NCI-H526 (cell line): ENCODE data around the gene TP53I13.

Source experiments
- DNase-seq, 2 experiments: peaks; one replicate each; lab custom pipeline; 2025; lab: John Stamatoyannopoulos, UW

The TP53I13 gene

DNA sequence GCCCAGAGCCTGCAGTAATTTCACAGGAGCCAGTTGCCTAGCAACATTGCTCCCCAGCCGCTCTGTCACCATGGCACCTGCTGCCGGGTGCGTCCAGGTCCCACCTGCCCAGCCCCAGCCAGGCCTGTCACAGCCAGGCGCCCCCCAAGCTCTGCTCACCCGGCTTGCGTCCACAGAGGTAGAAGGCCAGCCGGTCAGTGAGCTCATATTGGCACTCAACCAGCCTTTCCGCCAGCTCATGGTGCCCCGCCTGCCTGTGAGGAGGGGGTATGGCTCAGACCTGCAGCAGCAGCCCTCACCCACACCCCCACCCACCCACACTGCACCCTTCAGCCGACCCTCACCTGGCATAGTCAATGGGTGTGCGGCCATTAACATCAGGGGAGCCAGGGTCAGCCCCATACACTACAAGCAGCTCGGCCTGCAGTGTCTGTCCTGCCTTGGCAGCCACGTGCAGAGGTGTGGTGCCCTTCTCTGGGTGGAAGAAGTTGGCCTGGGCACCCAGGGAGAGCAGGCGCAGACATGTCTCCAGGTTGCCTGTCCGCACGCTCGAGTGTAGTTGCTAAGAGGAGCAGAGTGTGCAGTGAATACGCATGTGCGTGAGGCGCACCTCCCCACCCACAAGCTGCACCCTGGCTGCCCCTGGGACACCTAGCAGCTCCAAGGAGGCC is 13.2 kb downstream of the TP53I13 start:
- DNase-seq = peak in 1 of 2 experiments; percentile 67

GRCh38 chr17:29582254-29582765 is 13.8 kb downstream of the TP53I13 start:
- no peak for DNase-seq

DNA sequence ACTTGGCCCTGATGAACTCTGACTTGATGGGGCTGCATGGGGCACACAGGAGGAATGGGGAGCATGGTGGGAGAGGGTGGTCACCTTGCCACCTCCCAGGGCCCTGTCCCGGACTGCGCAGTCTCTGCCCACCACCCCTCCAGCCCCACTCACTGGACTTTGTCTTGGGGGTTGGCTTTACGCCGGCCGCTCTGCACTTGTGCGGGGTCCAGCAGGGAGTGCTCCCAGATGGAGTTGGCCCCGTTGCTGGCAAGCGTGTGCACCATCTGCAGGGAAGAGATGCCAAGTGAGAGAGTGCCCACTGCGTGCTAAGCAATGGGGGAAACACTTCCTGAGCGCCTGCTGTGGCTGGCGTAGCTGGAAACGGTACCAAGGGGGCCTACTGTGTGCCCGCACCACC is 14.3 kb downstream of the TP53I13 start:
- no peak for DNase-seq

DNA sequence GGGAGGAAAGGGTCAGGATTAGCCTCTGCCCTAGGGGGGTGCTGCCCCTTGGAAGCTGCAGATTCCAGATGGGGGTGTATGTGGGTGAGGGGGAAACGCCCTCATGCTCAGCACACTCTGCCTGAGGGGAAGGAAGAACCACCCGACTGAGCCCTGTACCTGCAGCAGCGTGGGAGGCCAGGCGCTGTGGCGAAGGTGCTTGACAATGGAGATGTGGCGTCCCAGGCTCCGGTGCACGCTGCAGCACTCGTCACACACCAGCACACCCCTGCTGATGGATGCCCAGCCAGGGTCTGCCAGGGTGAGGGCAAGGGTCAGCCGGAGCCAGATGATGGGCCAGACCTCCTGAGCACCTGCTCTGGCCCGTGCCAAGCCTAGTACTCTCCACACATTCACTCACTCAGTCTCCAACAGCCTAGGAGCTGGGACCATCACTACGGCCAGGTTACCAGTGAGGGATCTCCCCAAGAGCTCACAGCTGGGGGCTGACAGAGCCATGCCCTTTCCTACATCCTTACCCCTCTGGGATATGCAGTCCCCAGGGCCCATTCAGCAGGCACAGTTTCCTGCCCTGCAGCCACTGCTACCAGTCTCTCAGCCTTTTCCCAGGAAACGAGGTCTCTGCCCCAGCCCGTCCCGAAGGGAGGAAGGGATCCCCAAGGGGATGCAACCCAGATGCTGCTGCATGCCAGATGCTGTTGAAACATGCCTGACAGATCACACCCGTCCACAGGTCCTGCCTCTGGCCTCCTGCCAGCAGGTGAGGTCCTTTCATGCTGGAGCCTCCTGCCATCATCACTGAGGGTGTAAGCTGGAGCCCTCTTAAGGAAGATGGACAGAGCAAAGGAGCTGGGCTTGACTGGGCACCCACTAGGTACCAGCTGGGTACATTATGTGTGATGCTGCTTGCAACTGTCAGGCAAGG is 15.1 kb downstream of the TP53I13 start:
- DNase-seq = no peak

- no peak for DNase-seq
These were observed 16.1 kb downstream of the TP53I13 start for GRCh38 chr17:29584452-29585079.

- no peak for DNase-seq
These were observed 16.7 kb downstream of the TP53I13 start for GRCh38 chr17:29585080-29585751.

DNA sequence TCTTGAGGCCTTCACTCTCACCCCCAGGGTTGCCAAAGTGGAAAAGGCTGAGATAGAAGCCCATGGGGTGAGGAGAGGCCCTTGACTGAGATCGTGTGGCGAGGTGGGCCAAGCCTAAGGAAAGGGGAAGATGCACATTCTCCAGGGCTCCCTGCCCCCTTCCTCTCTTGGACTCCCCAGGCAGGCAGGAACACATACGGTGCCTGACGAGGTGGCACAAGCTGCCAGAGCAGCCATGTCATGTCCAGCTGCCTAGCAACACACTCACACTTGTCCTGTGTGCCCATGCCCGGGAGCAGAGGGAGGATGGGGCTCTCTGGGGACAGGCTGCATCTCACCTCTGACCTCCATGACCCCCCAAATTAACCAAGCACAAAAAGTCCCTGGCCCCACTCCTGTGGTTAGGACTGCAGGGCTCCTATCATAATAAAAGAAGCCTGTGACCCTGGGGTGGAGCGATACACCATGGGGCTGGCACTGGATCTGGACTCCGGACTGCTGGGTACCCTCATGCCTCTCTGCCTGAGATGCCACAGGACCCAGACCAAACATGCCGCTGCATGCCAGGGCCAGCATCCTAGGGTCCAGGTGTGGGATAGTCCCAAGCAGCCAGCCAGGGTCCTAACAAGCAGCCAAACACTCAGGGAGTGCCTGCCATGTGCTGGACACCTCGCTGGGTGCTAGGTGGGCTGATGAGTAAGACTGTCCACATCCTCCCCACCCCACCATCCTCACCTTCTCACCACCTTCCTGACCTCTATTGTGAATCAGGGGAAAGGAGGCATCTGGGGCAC is 18.4 kb downstream of the TP53I13 start:
- DNase-seq = no peak

- no peak for DNase-seq
These were observed 19.1 kb downstream of the TP53I13 start for GRCh38 chr17:29587591-29587990.

DNA sequence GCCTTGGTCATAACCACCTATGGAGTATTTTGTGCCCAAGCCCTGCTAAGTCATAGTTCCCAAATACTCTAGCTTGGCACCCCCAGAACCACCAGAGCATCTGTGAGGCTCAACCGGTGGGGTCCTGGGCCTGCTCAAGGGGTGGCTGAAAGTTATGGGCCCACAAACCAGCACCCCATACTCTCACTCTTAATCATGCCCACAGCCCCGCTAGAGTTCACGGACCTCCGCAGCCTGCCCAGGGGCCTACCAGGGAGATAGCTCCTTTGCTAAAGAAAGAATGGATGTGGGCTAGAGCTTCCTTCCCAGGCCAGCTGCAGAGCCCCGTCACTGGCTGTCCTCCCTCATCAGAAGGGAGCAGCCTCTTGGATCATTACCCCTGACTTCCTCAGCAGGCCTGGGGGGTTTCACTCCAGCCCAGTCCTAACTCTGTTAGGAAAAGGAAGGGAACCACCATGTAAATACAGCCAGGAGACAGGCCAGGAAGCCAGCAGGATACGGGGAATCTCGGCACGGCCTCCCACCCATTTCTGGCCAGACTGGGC is 19.6 kb downstream of the TP53I13 start:
- DNase-seq = no peak

DNA sequence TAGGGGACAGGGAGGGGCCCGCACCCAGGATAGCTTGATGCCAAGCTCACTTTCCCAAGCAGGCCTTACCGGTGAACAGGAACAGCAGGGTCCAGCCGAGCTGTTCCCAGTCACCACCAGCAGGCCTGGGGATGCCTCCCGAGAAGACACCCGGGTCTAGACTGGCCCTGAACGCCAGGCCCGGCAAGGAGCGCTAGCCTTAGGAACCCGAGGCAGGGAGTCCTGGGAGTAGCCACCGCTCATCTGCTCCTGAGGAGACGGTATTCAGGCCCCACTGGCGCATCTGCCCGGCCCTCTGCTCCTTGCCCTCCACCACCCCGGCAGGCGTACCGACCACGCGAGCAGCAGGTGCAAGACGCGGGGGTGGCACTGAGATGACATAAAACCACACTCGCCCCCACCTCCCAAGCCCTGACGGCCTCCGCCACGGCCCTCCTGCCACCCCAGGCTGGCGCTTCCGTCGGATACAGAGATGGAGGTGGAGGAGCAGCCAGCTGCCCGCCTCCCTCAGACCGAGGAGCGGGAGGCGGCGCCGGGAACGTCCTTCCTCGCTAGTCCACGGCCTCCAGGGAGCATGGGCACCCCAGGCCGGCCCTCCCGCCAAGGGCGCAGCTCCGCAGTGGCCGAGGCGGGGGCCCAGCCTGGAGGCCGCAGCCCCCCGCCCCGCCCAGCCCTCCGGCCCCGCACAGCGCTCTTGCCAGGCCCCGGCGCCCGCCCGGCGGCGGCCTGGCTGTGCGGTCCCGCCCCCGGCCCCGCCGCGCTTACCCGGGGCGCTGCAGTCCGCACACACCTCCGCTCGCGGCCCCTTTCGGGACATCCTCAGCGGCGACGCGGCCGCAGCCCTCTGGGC is 20.3 kb downstream of the TP53I13 start:
- DNase-seq = peak; percentile 40 to 82

DNA sequence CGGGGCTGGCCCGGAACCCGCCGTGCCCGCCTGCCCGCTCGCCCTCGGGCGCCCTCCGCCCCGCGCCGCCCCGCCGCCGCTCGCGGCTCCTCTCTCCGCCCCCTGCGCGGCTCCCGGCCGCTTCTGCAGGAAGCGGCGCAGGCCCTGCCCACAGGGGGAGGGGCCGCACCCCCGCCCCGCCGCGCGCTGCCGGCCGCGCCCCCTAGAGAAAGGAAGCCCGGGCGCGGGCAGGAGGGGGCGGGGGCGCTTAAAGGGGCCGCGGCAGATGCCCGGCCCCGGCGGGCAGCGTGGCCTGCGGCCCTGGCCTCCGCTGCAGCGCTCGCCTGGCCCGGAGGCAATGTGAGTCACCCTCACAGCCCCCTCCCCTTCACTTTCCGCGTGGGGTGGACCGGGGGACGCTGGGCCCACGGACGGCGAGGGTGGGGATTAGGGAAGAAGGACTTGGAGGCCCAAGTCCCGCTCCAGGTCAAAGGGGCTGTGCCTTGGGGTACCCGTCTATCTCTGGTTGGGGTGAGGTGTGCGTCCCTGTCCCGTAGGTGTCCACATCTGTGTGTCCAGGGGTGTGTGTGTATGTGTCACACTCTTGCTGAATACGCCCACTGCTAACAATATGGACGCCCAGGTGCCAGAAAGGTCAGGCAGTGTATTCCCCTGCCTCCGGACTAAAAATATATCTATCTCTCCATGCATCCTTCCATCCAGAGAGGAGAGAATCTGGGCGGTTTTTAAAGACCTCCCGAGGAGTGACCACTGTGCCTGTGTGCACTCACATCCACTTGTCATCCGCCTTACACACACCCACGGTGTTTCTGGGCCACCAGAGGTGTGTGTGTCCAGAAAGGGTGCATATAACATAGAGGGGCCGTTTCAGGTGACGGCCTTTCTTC is 21.3 kb downstream of the TP53I13 start, which contains the start of gene GIT1:
Gene GIT1 (minus strand): TSS at position 125 of the 887 bp plus-strand sequence. CDS start 270 bp downstream, outside the sequence.
- peak; percentile 60 to 98 for DNase-seq

- peak; percentile 67 to 91 for DNase-seq
These were observed 22.1 kb downstream of the TP53I13 start for GRCh38 chr17:29590411-29591145.

DNA sequence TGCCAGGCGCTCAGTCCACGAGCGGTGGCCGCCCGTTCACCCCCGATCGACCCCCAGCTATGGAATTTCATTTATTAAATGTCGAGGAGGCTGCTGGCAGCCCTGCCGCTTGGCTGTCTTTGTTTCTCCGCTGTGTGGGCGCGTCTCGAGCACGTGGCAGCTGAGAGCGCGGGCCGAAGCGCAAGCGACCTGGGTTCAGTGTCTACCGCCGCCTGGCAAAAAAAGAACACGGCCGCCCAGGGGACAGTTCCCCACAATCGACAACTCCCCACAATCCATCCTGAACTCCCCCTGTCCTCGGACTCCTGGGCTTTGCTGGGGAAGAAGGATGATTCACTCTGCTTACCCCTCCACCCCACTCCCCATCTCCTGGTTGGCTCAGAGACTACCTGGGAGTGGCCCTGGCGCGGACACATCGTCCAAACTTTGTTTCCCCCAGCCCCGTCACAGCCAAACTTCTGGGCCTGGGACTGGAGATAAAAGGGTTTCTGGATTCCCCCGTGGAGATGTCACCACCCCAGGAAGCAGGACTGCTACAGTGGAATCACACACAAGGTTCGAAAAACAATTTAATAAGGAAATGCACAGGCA is 22.7 kb downstream of the TP53I13 start:
- peak; percentile 88 to 96 for DNase-seq

- DNase-seq = peak; percentile 95 to 98
These were observed 23.5 kb downstream of the TP53I13 start for GRCh38 chr17:29591737-29592608.

GRCh38 chr17:29592850-29593551 is 24.5 kb downstream of the TP53I13 start, which contains the start of gene ANKRD13B:
ANKRD13B (plus strand) TSS chr17:29593132; CDS start chr17:29593622, 490 bp downstream.
- peak; percentile 58 to 91 for DNase-seq
